ELF-1 (cell line): ENCODE results near the gene TLE1.

ENCODE experiments used
- DNase-seq: peaks from one replicate; pipeline ENCODE4 v3.0.0-alpha.2; 2016; ENCODE audit warnings: low read depth, low spot score

Gene TLE1

DNA sequence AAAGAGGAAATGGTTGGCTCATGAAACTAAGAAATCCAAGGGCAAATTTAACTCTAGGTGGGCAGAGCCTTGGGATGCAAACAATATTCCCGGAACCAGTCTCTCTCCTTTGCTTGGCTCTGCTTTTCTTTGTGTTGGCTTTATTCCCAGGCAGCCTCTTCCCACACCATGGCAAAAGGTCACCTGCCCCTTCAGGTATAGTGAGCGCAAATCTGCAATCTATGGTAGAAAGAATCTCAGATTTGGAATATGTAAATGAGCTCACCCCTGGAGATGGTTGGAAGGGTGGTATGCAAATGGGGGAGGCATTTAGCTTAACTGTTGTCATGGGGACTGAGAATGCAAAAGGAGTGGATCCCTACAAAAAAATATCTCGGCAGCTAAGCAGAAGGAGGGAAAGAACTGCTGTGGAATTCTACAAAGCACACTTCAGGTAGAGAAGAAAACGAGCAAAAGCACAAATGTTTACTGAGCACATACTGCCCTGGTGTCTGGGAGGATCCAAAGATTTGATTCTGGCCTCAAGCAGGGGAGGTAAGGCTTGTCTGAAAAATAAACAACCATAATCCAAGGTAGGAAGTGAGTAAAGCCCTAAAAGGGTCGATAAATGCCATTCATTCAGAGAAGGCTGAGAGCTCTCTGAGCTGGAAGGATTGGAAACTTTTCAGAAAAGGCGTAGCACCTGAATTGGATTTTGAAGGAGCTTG, 139.7 kb downstream of the TLE1 start:
- DNase-seq = peak; percentile 14

DNA sequence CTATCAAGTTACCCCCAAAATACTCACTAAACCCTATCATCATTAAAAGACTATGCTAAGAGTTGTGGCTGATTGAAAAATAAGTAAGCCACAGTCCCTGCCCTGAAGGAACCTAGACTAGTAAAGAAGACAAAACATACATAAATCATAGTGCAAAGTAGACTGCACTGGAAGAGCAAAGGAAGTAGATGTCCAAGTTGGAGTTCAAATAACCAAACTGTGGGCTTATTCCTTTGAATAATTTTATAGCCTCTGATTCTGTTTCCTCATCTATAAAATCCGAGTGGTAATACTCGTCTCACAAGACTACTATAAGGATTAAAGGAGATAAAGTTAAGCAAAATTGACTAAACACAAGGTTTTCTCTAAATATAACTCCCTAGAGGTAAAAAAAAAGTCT, 140.4 kb downstream of the TLE1 start:
- no peak for DNase-seq

GRCh38 chr9:81546489-81546888, 142.9 kb downstream of the TLE1 start:
- no peak for DNase-seq

DNA sequence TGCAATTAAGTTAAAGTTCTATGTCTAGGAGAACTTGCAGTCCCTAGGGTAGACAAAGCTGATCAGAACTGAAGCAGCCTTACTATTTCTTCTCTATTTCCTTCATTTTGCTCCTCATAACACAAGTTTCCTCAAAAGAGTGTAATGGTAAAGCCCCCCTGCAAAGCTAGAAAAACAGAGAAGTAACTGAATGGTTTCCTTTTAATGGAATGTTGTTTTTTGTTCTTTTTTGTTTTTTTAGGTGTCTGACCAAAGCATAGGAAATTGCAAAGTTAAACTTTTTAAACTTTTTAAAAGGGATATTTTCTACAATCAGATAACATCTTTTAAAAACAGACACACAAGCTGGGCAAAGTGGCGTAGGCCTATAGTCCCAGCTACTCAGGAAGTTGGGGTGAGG, 145.7 kb downstream of the TLE1 start:
- DNase-seq = no peak

DNA sequence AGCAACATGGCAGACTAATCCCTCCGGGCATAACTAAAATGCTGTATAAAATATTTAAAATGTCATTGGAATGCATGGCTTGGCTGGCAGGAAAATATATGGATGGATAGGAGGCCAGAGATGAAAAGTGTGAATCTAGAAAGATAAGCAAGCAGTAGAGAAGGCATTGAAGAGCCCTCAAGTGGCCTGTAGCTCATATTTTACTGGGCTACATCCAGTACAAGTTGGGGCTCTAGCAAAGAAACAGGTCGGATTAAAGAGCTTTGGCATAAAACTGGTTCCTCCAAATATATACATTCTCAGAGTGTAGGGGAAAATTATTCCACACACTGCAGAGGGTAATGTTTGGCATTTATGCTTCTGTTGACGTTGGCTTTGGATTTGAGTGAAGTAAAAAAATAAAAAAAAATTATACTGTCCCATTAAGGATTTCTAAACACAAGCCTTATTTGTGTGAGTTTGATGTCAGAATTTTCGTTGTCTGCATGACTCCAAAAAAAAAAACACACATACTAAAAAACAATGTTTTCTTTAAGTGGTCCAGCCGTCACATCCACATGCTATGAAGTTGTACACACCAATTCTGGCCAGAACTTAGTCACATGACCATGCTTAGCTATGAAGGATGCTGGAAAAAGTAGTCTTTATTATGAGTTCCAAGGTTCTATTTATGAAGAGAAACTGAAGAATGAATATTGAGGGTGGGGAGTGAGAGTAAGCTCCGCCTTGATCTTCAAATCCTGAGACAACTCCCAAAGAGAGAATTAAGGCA, 147.0 kb downstream of the TLE1 start:
- DNase-seq = no peak

GRCh38 chr9:81540142-81540710, 149.1 kb downstream of the TLE1 start:
- no peak for DNase-seq

DNA sequence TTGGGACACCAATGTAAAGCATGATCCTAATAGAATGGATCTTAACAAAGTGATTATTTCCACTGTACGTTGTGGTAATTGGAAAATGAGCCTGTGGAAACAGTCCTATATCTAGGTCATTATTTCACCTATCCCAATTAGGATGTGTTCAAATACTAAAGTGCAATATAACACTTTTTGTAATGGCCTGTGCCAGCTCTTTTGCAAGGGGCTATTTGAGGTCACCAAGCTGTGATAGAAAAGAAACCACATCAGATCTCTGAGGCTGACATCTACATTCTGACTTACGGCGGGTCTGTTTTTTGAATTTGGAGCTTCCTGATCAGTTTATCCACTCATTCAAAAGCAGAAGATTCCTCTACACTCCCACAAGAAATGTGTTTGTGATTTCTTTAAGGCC, 150.0 kb downstream of the TLE1 start:
- no peak for DNase-seq

GRCh38 chr9:81538890-81539289, 150.5 kb downstream of the TLE1 start:
- DNase-seq = no peak

DNA sequence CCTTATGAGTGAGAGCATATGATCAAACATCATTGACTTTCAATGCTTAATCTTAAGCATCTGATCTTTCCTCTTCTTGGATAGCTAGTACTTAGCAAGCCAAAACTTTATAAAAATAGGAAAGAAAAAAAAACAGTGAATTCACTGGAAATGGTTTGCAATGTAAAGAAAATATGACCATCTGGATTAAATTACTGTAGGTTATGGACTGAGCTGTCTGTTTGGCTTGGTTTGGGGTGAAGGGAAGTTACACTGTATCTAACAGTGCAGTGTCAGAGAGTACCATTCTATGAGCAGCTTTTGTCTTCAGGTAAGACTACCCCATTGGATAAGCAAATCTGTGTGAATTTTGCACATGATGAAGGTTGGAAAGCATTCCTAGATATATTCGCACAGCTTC, 151.4 kb downstream of the TLE1 start:
- DNase-seq = no peak

- peak; percentile 8 for DNase-seq
Measured at GRCh38 chr9:81536242-81537025, 152.9 kb downstream of the TLE1 start.

GRCh38 chr9:81535542-81536241, 153.7 kb downstream of the TLE1 start:
- no peak for DNase-seq

- DNase-seq = peak; percentile 45
Measured at GRCh38 chr9:81534138-81534875, 155.0 kb downstream of the TLE1 start.
